GM21390 (cell line): ENCODE data around the gene CLEC20A.

Experiments
- ATAC-seq: cut with Tn5 transposase; IDR thresholded peaks from one replicate; pipeline ENCODE4 v1.9.1; 2021; ENCODE audit not compliant: unreplicated experiment

Gene CLEC20A

GRCh38 chr1:178477841-178478240 lies 18.9 kb downstream of the CLEC20A start:
- no peak for ATAC-seq

DNA sequence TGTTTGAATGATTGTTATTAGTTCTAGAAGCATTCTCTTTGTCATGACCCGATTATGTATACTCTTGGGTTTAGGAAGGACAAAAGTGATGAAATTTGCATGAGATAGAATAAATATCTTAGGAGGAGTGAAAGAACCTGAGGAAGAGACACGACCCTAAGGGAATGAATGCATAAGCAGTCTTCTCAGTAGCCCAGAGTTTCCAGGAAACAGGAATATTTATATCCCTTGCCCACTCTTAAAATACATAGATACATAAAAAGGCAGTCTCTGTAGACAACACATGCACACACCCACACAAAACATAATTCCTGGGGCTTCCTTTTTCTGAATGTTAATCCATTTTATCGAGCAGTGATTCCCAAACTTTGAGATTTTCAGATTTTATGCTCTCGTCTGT lies 19.4 kb downstream of the CLEC20A start:
- ATAC-seq: no peak

DNA sequence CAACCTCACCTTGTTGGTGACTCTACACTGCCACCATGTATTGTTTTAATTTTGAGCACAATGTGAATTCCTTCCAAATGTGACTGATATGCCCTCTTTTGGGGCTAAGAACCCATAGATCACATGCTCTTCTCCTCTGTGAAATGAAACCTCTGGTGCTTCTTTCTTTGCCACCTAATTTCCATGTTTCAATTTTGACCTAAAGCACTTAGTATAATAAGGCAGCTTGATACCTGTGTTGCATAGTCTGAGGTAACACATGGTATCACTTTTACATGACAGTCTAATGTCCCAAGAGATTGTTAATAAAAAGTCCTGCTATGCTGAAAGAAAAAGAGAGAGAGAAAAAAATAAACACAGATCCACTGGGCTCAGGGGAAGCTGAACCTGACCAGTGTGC lies 24.2 kb downstream of the CLEC20A start:
- no peak for ATAC-seq

DNA sequence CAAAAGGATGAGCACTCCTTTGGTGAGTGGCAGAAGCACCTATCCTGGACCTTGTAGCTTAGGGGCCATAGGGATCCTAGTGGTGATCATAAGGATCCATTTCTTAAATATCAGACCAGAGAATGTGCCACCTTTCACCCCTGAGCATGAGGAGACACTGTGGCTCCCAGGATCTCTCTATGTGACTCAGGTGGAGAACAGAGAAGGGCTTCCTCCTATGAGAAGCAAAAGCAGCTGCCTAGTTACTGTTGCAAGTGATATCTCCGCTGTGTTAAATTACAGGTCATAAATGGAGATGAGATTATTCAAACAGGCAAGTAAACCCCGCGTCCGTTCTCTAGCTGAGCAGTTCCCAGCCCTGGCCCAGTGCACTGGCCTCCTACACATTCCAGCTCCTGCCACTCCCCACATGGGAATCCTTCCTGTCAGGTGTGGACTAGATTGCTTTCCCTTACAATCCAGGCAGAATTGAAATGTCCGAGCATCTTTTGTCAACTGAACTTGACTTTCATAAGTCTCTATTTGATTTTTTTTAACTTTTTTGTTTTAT lies 26.3 kb downstream of the CLEC20A start:
- no peak for ATAC-seq

- ATAC-seq: no peak
These were observed 28.9 kb downstream of the CLEC20A start for GRCh38 chr1:178467837-178468236.

GRCh38 chr1:178465011-178465410 lies 31.8 kb downstream of the CLEC20A start:
- ATAC-seq: no peak

DNA sequence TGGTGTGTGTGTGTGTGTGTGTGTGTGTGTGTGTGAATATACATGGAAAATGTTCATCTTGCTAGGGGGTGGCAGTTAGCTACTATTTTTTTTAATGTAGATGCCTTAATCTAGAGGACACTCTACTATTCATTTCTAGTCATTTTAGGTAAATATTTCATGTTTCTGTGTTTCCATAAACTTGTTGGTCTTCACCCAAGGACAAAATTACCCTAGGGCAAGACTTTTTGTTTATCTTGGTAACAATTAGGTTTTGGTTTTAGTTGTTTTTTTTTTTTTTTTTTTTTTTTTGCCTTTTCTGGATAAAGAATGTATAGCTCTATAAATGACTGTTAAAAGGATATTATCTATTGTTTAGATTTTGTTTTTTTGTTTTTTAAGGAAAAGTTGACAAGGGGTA lies 32.2 kb downstream of the CLEC20A start:
- ATAC-seq: no peak

DNA sequence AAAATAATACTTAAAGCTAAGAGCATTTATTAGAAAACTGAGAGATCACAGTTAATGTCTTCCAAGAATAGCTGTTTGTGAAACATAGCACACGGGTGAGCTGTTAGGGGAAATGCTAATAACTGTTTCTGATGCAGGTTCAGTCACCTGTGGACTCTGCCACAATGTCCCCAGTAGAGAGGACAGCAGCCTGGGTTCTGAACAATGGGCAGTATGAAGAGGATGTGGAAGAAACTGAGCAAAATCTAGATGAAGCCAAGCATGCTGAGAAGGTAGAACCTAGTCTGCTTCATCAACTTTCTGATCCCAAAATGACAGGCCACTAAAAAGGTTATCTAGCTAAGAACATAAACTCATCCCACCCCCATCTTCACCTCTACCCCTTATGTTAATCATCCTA lies 32.6 kb downstream of the CLEC20A start:
- ATAC-seq: no peak

- ATAC-seq: no peak
These were observed 35.1 kb downstream of the CLEC20A start for GRCh38 chr1:178461701-178462100.

- no peak for ATAC-seq
These were observed 35.7 kb downstream of the CLEC20A start for GRCh38 chr1:178461104-178461503.

- ATAC-seq: no peak
These were observed 38.6 kb downstream of the CLEC20A start for GRCh38 chr1:178458203-178458602.

GRCh38 chr1:178457651-178458050 lies 39.1 kb downstream of the CLEC20A start:
- ATAC-seq: no peak

- no peak for ATAC-seq
These were observed 40.3 kb downstream of the CLEC20A start for GRCh38 chr1:178456472-178456871.

DNA sequence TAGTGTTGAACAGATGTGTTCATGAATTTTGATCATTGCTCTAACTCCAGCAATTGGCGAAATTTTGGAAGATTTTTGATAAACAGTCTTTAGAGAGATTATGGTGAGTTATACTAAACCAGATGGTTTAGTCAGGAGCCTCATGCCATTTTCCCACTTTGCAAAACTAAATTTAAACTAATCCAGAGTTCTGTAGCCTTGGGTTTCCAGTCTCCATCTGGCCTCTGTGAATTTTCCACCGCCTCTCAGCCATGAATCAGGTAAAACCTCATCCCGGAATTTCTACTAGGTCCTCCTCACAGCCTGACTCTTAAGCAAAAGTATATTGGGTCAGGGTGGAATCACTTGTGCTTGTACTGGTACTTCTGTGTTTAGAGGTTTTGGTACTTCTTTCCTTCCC lies 44.8 kb downstream of the CLEC20A start:
- ATAC-seq: no peak

DNA sequence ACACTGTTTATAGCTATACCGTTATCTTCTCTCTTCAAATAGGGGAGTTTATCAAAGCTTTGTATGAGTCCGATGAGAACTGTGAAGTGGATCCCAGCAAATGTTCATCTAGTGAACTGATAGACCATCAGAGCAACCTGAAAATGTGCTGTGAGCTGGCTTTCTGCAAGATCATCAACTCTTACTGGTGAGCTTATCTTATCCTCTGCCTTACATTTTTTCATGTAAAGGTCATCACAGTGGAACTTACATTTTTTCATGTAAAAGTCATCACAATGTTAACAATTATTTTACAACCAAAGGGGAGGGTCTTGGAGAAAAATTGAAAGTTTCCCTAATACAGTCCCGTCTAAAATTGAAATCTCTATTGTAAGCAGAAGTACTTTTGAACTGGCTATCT lies 45.2 kb downstream of the CLEC20A start:
- no peak for ATAC-seq

DNA sequence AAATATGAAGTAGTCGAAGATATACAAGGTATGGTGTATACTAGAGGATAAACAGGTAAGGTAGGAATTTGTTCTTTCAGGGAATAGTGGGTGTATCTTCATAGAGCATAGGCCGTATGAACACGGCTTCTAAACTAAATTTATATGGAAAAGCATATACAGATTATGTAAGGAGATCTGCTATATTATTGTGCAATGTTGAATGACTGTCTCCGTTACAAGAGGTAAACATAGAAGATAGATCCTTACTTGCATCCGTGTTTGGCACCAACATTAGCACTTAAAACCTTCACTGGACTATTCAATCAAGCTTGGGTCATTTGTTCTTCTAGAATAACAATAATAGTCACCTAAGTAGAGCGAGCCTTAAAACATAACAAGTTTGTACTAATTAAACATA lies 45.9 kb downstream of the CLEC20A start:
- no peak for ATAC-seq

DNA sequence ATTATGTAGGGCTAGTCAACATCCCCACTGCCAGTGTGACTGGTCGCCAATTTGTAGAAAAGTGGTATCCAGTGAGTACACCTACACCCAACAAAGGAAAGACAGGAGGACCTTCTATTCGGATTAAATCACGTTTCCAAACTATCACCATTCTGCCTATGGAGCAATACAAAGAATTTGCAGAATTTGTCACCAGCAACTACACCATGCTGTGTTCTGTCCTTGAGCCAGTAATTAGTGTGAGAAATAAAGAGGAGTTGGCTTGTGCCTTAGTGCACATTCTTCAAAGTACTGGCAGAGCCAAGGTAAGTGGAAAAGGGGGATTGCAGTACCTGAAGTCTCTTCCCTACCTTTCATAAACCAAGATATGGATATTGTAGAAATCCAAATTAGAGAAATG lies 53.8 kb downstream of the CLEC20A start:
- ATAC-seq: no peak

- no peak for ATAC-seq
These were observed 58.3 kb downstream of the CLEC20A start for GRCh38 chr1:178438432-178438831.

GRCh38 chr1:178436899-178437298 lies 59.9 kb downstream of the CLEC20A start:
- ATAC-seq: no peak

GRCh38 chr1:178434899-178435435 lies 61.8 kb downstream of the CLEC20A start:
- ATAC-seq: no peak

GRCh38 chr1:178434360-178434759 lies 62.4 kb downstream of the CLEC20A start:
- ATAC-seq: no peak
